GM15510 (cell line): ENCODE results near the gene ADIPOQ.

ENCODE experiments used
- POLR2A ChIP-seq: IDR thresholded peaks from 3 replicates; pipeline ENCODE4 v1.6.1; 2011; ENCODE audit warnings: borderline replicate concordance; ENCODE audit not compliant: insufficient read length; ENCODE audit errors: extremely low read depth

ADIPOQ gene

GRCh38 chr3:186854146-186854545 is 11.6 kb downstream of the ADIPOQ start:
- no peak for TF ChIP-seq POLR2A

DNA sequence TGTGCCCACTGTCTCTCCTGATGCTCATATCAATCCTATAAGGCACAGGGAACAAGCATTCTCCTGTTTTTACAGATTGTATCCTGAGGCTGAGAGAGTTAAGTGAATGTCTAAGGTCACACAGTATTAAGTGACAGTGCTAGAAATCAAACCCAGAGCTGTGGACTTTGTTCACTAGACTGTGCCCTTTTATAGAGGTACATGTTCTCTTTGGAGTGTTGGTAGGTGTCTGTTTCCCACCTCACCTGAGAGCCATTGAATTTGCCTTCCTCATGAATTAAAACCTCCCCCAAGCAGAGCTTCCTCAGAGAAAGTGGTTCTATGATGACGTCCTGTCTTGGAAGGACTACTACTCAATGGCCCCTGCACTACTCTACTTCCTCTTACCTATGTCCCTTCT is 12.4 kb downstream of the ADIPOQ start:
- no peak for TF ChIP-seq POLR2A

DNA sequence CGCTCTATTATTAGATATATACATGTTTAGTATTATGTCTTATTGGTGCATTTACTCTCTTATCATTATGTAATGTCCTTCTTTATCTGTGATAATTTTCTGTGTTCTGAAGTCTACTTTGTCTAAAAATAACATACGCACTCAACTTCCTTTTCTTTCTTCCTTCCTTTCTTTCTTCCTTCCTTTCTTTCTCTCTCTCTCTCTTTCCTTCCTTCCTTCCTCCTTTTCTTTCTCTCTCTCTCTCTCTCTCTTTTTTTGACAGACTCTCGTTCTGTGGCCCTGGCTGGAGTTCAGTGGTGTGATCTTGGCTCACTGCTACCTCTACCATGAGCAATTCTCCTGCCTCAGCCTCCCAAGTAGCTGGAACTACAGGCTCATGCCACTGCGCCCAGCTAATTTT is 15.2 kb downstream of the ADIPOQ start:
- no peak for TF ChIP-seq POLR2A

DNA sequence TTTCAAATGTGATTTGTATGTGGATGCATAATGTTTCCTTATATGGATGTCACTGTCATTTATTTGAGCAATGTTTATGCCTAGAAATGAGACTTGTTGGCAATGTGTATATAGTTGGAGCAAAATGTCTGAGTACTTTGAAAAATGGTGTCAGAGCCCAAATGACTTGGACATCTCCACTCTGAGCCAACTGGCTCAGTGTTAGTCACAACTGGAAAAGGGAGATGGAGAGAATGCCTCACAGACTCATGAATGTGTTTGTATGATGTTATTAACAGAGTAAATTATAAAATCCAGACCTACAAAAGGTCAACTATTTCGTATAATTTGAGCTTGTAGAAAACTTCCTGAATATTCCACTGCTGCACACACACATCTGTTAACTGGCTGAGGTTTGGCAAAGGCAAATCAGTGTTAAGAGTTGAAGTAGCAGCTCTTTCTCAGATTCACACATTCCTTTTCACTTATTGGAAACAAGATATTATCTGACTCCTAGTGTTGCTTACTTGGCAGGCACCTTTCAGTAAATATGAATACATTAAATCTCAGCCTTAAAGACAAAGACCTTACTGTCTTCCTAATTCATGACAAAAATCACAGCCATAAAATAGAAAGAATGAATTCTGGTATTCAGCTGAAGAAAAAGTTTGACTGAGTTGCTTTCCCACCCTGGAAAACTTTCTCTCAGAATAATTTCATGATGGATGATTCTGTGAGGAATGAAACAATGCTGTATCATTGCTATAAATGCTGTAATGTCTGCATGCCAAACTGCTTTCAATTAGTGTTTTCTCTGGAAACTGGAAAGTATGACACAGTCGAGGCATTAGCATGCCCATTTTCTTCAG is 27.0 kb downstream of the ADIPOQ start:
- TF ChIP-seq POLR2A: no peak

DNA sequence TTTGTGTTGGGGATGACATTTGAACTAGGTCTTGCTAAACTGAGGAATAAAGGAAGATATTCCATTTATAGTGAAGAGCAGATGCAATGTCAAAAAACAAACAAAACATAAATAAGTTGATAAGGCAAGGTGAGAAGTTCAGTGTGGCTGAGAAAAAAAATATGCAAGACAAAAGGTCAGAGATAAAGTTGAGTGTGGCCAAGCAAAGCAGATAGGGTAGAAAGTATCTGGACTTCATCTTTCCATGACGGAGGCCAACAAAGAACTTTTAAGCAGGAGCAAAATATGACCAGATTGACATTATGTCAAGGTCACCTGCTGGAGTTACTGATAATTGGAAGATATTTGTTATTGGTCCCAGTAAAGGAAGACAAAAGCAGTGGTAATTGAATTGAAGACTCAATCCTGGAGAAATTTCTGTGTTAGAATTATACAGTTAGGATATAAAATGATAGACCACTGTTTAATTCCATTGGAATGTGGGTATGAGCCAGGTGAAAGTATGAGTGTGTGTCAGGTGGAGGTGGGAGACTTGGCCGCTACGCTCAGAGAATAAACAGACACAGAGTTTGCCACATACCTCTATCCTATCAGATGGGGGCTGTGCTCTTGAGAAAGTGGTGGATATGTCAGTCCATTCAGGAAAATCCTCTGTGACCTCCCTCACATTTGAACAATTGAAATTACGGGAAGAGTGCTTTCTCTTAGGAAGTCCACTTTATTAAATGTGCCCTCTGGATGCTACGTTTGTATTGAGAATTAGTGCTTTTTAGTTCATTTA is 28.1 kb downstream of the ADIPOQ start:
- no peak for TF ChIP-seq POLR2A

DNA sequence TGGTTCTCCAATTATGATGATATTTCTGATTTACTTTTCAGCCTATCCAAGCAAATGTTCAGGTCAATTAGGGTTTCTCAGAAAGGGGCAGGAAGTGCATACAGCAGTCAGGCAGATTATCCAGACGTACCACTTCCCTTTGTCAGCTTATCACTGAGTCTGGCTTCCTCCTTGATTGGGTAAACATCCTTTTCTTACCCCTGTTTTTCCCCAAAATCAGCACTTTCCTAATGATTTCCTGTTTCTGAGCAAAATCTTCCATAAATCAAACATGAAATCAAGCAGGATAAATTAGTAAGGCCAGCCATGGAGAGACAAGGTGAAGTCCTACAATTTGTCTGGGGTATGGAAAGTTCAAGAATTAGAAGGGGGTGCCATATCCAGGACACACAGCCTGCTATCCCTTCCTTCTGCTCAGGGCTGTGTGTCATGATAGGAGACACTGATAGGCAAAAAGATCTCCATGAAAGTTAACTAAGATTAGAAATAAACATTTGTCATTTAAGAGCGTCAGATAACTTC is 29.0 kb downstream of the ADIPOQ start:
- TF ChIP-seq POLR2A: no peak

GRCh38 chr3:186875708-186876107 is 33.2 kb downstream of the ADIPOQ start:
- no peak for TF ChIP-seq POLR2A

GRCh38 chr3:186879781-186880180 is 37.3 kb downstream of the ADIPOQ start:
- no peak for TF ChIP-seq POLR2A

DNA sequence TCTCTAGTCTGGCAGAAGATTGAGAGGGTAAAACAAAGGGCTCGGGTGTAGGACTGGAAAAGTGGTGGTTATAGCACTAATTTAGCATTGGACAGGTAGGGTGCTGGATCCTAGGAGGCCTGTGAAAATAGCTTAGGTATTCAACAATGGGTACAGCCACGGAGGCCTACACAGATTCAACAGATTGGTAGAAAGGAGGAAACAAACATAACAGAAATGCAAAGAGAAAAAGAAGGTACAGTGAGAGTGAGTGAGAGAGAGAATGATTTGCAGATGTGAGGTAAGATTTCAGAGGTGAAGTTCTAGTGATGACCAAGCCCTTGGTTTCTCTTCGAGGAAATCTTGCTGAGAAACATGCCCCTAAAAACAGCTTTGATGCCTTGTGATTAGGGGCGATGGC is 37.9 kb downstream of the ADIPOQ start:
- no peak for TF ChIP-seq POLR2A

- TF ChIP-seq POLR2A: no peak
These were observed 39.6 kb downstream of the ADIPOQ start for GRCh38 chr3:186882150-186882524.

GRCh38 chr3:186882881-186883685 is 40.6 kb downstream of the ADIPOQ start:
- TF ChIP-seq POLR2A: no peak

- no peak for TF ChIP-seq POLR2A
These were observed 41.2 kb downstream of the ADIPOQ start for GRCh38 chr3:186883686-186884058.

GRCh38 chr3:186886202-186886981 is 43.9 kb downstream of the ADIPOQ start:
- no peak for TF ChIP-seq POLR2A

DNA sequence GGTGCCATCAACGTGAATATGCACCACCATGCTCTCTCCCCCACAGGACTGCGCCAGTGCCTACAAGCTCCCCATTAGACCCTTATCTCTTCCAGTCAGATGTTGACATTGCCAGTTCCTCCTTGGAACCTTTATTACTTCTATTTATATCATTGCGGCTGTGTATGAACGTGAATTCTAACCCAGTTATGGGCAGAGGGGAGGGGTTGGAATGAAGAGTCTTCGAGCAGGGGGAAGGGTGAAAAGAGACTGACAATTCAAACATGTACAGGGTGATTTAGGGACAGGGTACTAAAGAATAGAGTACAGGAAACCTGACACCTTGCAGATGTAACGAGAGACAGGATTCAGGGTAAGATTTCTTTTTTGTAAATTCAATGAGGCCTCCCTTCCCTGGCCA is 46.1 kb downstream of the ADIPOQ start:
- no peak for TF ChIP-seq POLR2A

DNA sequence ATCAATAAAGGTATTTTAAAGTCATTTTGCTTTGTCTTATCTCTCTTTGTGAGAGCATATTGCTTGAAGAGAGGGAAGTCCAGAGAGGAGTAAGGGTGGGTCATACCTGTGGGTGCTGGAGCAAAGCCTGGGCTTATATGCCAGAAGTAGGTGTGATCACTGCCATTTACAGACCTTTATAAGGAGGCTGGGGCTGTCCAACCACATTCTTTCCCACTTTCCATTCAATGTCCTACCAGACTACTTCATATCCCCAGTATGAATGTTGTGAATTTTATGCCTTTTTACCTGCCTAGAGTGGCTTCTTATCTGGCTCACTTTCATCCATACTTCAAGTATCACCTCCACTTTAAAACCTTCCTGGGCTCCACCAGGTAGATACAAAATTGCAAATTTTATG is 48.4 kb downstream of the ADIPOQ start:
- TF ChIP-seq POLR2A: no peak

- no peak for TF ChIP-seq POLR2A
These were observed 52.9 kb downstream of the ADIPOQ start for GRCh38 chr3:186895406-186895805.
